NCI-H2107 (cell line): Measurements from ENCODE around the gene SCGB3A1.

Experiments
- DNase-seq: peaks from one replicate; lab custom pipeline; 2025; lab: John Stamatoyannopoulos, UW

SCGB3A1 gene

DNA sequence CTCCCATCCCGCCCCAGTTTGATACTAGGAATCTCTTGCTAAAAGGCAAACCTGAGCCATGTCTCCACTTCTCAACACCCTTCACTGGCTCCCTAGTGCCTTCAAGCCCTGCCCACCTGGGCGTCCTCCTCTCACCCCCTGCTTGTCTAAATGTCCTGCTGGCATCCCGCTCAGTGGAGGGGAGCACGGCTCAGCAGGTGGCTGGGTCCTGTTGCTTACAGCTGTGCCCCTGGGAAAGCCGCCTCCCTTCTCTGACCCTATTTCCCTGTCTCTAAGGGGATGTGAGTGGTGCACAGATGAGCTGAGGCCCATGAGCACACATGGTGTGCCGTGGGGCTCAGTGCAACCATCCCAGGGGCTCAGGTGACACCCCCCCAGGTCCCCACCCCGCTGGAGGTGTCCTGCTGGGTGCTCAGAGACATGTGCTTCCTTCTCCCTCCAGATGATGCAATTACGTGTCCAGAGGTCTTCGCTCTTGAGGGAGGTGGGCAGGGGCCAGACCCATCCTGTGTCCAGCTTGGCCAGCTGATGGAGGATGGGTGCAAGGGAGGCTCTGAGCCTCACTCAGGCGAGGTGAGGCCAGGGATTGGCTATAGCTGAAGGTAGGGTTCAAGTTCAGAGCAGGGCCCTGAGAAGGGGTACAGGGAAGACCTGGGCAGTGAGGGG lies 34.0 kb upstream of the SCGB3A1 start:
- DNase-seq = no peak

DNA sequence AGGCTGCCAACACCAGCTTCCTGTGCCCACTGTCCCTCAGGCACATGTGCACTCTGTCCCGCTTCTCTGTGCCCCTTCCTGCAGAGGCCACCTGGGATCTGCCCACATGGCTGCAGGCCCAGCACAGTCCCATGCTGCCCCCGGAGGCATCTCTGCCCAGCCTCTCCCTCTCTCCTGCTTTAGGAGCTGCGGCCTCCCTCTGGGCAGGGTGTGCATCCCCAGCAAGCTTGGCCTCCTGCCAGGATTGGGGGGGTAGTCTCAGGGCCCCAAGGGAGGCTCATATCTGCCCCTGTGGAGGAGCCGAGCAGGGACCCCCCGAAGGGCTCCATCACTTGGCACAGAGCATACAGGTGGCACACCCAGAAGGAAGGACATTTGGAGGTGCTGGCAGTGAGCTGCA lies 33.3 kb upstream of the SCGB3A1 start:
- no peak for DNase-seq

DNA sequence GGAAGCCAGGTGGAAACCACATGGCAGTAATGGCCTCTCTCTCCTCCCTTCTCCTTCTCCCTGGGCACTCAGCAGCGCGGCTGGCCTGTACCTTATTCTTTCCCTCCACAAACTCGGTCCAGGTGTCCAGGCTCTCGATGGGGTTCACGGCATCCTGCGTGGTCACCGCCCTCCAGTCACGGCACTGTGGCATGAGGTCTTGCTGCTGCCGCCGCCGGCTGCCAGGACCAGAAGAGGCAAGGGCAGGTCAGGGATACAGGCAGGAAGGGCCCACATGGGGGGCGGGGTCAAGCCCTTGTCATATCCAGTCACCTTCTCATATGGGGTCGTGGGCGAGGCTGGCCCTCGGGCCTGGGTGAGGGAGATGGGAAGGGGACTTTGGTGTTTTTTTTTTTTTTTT lies 32.5 kb upstream of the SCGB3A1 start:
- no peak for DNase-seq

DNA sequence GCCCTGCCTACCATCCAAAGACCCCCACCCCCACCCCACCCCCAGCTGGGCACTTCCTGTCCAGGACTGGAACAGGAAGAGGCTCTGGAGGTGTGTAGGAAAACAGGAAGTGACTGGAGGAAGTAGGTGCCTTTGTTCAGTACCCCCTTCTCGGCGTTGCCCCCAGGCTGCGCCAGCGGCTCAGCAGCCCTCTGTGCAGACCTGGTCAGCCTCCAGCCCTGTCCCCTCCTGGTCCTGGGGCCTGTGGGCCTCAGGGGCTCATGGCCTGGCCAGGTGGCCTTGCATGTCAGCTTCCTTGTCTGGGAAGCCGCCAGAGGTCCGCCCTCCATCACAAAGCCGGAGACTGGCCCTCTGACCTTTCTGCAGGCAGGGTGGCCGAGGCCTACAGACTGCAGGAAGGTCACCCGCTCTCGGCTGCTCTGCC lies 32.1 kb upstream of the SCGB3A1 start:
- no peak for DNase-seq

DNA sequence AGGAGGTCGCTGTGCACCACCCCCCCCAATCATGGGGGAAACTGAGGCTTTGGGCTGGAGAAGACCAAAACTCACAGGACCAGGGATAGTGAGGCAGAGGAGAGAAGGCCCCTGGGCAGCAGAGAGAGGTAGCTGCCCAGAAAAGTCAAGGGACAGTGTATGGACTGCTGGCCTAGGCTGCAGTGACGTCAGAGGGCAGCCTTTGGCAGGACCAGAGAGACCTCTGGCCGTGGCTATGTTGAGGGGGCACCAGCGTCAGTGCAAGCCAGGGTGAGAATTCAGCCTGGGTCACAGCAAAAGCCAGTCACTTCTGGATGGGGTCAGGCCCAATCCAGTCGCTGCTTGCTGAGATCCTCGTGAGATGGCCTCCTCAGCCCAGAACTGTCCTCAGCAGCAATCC lies 31.6 kb upstream of the SCGB3A1 start:
- DNase-seq = no peak

DNA sequence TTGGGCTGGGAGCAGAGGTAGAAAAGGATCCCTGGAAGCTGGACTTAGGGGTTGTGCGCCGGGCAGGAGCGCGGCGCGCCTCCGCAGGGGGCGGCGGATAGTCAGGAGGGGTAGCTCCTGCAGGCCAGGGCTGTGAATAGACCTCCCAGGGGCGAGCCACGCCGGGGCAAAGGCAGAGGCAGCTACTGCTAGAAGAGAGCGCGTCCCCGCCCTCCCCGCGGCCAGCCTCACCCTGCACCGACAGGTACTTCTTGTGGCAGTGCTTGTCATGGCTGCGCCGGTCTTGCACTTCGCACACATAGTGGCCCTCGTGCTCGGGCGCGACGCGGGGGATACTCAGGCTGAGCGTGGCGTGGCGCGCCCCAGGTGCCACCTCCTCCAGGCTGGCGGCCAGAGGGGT lies 30.0 kb upstream of the SCGB3A1 start:
- DNase-seq = no peak

DNA sequence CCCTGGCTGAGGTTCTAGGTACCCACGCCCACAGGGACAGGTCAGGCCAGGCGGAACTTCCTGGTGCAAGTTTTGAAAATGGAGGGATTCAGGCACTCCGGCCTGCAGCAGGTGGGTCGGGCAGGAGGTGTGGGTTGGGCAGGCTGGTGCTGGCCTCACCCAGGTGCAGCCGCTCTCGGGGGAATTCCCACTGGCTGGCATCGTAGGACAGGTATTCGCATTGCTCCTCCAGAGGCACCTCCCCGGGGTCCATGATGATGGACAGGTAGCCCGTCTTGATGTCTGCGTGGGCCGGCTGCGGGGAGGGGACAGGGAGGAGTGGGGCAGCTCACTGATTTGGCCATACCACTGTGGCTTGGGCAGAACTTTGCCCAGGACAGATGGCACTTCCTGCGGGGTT lies 28.7 kb upstream of the SCGB3A1 start:
- no peak for DNase-seq

DNA sequence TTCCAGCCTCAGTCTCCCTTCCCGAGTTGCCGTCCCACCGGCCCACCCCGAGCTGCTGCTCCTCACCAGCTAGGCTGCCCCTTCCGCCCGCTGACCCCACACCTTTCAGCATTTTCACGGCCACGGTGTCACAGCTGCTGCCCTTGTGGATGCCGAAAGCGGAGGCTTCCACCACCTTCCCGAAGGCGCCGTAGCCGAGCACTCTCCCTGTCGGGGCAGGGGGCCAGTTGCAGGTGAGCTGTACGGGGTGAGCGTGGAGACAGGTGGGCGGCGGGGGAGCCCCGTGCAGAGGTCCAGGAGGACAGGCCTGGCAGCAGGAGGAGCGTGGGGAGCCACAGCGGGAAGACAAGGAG lies 28.2 kb upstream of the SCGB3A1 start:
- DNase-seq = no peak

DNA sequence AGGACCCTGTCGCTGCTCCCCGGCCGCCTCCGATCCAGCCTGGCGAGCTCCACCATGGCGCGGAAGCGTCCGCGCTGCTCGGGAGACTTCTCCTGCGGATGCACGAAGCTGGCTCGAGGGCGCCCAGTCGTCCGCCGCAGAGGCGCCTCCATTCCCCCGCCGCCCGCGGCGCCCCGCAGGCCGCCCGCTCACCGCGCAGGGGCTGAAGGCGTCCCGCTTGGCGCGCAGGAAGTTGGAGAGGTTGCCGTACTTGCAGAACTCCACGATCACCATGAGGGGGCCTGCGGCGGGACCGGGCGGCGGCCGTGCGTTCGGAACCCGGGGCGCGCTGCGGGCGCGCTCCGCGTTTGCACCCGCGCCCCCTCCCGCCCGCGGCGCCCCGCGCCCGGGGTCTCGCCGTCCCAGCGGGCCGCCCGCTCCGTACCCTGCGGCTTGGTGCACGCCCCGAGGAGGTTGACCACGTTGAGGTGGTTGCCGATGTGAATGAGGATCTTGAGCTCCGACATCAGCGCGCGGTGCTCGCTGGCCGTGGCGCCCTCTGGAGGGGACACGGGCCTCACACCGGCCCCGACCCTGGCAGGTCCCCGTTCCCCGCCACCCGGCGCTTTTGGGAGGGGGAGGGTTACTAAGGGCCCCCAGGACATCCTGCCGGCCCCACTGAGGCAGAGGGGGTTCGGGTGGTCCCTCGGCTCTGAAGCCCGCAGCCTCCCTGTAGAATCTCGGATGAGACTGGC lies 27.7 kb upstream of the SCGB3A1 start:
- DNase-seq = no peak

DNA sequence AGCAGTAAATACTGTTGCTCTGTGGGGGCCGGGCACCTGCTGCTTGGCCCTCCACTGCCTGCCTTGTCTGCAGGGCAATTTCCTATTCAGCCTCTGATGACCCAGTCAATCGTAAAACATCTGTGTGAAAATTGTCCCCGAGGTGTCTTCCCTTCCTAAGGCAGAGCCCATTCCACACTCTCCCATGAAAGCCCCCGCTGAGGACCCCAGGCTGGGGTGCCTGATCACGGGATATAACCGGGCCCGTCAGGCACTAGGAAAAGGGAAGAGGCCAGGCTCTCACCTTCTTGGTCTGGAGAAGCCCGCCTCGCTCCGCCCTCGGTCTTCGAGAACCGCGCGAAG lies 27.2 kb upstream of the SCGB3A1 start:
- DNase-seq = no peak

DNA sequence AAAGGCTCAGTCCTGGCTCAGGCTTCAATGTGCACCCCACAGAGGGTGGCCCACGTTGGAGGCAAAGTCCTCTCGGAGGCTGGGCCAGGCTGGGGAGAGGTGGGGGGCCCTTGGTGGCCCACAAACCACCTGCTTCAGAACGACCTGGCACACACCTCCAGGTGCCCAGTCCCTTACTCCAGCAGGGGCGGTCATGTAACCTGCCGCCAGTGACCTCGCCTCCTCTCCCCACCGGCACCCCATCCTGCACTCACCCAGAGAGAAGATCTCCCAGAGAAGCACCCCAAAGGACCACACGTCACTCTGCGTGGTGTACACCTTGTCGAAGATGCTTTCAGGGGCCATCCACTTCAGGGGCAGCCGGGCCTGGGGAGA lies 22.5 kb upstream of the SCGB3A1 start:
- DNase-seq = no peak

DNA sequence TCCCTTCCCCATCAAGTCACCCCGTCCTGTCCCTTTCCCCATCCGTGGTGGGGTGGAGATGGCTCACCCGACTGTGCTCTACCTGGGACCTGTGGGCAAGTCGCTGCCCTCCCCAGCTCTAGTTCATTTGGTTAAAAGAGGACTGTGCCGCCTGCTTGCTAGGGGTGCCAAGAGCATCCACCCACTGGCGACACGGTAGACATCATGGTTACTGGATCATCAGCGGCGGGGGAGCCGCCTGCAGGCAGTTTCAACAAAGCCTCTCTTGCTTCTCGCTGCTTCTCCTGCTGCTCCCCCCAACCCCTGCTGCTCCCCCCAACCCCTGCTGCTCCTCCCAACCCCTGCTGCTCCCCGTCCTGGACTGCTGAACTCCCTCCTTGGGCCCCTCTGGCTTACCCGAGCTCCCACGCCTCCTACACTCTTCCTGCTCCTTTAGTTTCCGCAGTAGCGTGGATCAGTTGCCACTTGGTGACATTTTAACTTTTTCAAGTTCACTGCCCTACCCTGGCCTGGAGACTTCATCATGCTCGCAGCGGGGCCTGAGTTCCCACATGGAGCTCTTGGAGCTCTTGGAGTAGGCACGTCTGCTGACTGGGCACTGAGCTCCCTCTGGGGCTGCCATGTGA lies 22.0 kb upstream of the SCGB3A1 start:
- no peak for DNase-seq

DNA sequence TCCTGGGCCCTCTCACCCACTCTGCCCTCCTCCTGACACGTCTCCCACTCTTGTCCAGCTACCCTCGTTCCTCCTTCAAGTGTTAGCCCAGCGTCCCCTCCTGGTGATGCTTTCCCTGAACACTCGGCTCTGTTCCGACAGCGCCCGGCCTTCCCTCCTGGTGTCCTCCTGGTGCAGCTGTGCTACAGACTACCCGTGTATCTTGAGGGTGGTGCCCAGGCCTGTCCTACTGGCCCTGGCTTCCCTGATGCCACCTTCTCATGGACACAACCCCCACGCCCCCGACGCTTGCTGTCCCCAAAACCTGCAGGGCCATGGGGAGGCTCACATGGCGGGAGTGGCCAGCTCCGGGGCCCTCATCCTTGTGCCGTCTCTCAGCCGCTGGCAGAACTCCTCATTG lies 21.4 kb upstream of the SCGB3A1 start:
- DNase-seq = no peak

DNA sequence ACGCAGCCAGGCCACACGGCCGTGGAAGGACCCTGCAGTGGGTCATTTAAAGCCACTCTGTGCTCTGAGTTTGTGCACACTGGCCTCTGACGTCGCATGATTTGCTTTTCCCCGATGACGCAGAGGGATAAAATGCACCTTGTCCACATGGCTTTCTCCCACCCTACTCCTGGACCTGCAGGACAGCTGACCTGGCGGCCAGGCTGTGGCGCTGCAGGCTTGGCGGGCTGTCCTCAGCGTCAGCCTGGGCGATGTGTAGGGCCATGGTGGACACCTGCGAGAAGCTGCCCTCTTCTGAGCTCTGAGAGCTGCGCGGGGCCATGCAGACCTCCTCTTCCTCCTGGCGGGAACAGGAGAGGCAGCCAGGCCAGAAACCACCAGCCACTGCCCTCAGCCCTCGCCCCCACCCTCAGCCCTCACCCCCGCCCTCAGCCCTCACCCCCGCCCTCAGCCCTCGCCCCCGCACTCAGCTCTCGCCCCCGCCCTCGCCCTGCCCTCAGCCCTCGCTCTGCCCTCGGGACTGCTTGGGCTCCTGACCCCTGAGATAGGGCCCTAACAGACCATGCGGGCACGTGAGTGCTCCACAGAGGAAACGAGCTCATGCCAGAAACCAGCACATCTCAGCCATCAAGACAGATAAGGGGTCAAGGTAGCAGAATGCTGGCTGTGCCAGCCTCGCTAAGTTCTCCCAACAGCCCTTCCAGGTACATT lies 20.0 kb upstream of the SCGB3A1 start:
- no peak for DNase-seq

DNA sequence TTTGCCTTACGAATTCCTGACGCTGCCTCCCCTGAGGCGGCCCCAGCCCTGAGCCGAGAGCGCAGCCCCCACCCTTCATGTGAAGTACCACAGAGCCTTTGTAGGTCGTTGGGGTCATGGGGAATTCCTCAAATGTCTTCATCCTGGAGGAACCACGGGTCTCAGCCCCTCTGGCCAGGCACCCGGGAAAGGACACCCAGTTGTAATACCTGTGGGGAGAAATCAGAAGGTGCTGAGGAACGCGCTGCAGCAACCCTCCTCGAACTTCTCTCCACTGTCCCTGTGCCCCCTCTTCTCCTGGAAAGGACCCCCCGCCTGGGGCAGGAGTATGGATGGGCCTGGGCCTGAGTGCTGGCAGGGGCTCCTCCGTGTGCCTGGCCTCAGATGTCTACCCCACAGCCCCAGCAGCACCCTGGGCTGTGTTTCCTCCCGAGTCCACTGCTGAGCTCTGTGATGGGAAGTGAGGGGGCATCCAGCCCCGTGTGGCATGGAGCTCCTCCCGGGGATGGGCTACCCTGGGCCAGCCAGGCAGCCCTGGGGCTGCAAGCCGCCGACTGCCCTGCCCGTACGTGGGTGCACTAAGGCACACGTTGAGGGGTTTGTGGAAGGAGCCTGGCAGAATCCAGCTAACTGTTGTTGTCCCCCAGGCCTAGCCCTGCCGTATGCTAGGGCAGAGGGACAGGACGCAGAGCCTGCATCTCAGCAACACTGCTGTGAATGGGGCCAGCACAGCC lies 18.7 kb upstream of the SCGB3A1 start:
- DNase-seq = no peak

DNA sequence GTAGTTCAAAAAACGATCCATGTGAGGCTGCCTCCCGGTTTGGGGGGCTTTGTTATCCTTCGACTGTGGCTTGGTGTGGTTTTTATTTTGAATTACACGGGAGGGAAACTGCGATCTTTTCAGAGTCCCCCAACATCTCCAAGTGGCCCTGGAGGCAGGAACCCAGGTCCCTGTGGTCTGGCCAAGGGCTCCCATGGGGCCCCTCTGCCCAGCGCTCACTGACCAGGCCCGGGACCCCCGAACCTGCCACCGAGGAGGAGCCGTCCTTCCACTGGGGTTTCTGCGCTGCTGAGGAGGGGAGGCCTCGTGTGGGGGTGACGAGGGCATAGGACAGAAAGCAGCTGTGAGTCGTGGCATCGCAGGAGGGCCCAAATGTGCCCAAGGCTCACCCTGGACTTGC lies 18.1 kb upstream of the SCGB3A1 start:
- DNase-seq = no peak

DNA sequence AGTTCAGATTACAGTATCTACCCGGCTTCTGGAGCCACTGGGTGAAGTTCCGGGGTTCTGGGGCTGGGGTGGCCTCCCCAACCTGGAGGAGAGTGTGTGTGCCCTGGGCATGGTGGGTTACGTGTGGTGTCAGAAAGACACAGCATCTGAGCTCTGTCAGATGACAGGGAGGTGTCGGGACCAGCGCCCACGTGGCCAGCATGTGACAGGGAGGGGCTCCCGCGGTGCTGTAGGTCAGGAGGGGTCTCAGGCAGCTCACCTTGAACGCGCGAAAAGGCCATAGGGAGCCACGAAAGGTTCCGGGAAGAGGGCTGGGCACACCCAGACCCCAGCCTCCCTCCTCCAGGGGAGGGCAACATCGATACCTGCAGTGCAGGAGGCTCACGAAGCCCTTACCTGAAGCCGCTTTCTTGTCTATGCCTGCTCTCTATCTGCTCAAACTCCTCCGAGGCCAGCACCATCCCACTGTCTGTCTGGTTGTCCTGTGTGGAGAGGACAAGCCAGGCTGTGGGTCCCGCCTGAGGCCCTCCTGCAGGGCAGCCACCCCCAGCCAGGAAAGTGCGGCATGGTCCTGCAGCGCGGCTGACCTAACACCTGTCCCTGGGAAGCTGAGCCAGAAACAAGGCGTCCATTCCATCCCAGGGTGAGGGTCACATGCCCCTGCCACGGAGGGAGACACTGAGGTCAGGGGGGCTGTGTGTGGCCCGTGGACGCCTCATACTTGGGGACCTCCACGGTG lies 17.4 kb upstream of the SCGB3A1 start:
- DNase-seq = no peak

DNA sequence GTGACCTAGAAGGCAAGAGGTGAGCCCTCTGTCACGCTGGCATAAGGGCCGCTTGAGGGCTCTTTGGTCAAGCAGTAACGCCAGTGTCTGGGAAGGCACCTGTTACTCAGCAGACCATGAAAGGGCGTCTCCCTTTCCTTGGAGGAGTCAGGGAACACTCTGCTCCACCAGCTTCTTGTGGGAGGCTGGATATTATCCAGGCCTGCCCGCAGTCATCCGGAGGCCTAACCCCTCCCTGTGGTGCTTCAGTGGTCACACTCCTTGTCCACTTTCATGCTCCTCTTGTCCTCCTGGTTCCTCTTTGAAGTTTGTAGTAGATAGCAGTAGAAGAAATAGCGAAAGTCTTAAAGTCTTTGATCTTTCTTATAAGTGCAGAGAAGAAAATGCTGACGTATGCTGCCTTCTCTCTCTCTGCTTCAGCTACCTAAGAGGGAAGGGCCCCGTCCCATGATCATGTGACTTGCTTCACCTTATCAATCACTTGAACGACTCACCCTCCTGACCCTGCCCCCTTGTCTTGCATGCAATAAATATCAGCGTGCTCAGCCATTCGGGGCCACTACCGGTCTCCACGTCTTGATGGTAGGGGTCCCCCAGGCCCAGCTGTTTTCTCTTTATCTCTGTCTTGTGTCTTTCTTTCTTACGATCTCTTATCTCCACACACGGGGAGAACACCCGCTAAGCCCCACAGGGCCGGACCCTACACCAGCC lies 16.7 kb upstream of the SCGB3A1 start:
- DNase-seq = no peak

DNA sequence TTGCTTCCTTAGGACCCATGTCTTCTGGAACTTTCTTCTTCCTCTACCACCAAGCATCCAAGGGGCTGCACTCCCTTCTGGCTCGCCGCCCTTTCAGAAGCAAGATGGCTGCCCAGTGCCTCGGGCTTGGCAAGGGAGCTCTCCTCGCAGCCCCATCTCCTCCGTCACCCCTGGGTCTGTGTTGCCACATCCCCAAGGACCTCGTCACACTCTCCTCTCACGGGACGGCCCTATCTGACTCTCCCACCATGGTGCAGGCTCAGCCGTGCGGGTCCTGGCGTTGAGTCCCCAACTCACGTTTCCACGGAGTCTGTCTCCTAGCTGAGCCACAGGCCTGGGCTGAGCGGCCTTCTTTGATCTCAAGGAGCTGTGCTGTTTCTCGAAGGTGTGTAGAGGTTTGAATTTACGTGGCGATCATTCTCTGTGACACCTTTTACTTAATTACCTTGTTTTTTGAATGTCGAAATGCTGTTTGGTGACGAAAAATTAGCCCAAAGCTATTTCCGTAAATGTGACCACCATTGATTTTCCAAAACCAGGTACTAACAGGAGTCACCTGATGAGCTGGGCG lies 15.0 kb upstream of the SCGB3A1 start:
- no peak for DNase-seq

DNA sequence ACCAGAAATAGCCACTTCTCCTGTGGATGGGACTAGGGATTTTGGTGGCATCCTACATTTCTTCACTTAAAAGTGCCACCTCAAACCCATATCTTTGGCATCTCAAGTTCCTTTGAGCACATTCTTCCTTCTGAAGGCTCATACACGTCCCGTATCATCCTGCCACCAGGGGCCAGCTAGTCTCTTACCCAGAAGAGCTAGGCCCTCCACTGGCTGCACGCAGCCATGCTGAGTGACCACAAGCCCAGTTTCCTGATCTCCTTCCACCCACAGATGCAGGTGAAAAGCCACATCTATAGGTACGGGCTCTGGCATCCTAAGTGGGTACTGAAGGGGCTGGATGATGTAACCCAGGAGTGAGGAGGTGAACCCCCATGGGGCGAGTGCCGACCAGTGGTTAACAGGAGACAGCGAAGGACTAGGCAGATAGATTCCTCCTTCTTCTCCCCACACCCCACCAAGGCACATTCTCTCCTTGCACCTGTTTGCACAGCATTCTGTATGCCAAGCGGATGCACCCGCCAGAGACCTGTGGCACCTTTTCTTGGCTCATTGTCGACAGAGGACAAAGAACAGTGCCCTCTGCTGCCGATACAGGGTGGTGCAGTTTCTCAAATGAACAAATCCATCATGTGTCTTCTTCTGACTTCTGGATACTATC lies 14.4 kb upstream of the SCGB3A1 start:
- no peak for DNase-seq
